GM12878 (cell line): Measurements from ENCODE around the gene CDH8.

Experiments used
- CTCF ChIP-seq, 3 experiments: IDR thresholded peaks in 2 of 3; conservative IDR thresholded peaks in 1 of 3; 2 replicates each; pipeline ENCODE4 v1.5.1; 2011; ENCODE audit warnings: low read depth in 3 of 3, low read length in 3 of 3, mild to moderate bottlenecking in 3 of 3, control low read depth in 2 of 3, moderate library complexity in 2 of 3, inconsistent platforms in 1 of 3, mixed read lengths in 1 of 3; ENCODE audit not compliant: control insufficient read depth in 2 of 3, insufficient read depth in 1 of 3; ENCODE audit errors: extremely low read depth in 1 of 3
- FOXK2 ChIP-seq: fragments of 450-650 bp; IDR thresholded peaks from 2 replicates; pipeline ENCODE4 v1.6.1; 2017; ENCODE audit warnings: mild to moderate bottlenecking, moderate library complexity
- MTA3 ChIP-seq: IDR thresholded peaks from 2 replicates; pipeline ENCODE4 v1.6.1; 2012; ENCODE audit warnings: low read length, inconsistent platforms, borderline replicate concordance
- NR2C2 ChIP-seq: IDR thresholded peaks from 2 replicates; pipeline ENCODE4 v1.6.1; 2011; ENCODE audit warnings: borderline replicate concordance, low read depth; ENCODE audit not compliant: control insufficient read depth, insufficient read length
- POLR2AphosphoS5 ChIP-seq: IDR thresholded peaks from 2 replicates; pipeline ENCODE4 v1.6.1; 2011; ENCODE audit warnings: mild to moderate bottlenecking, low read length, inconsistent platforms
- RCOR1 ChIP-seq: conservative IDR thresholded peaks from 2 replicates; pipeline ENCODE4 v1.6.1; 2012; ENCODE audit warnings: low read depth, low read length, improper control_type of control experiment
- SIN3A ChIP-seq: IDR thresholded peaks from 2 replicates; pipeline ENCODE4 v1.6.1; 2012; ENCODE audit warnings: low read depth, low read length, improper control_type of control experiment

- no peak for TF ChIP-seq RCOR1
- TF ChIP-seq MTA3, result no peak
- no peak for TF ChIP-seq FOXK2
- no peak for TF ChIP-seq POLR2AphosphoS5
- no peak for TF ChIP-seq SIN3A
- TF ChIP-seq CTCF (IDR thresholded peaks at IDR 0.05 in 2 of 3, conservative IDR thresholded peaks at IDR 0.05 in 1 of 3; ENCODE audit: control insufficient read depth in 2 of 3, extremely low read depth in 1 of 3, insufficient read depth in 1 of 3, low read depth in 3 of 3, low read length in 3 of 3), result no peak
- no peak for TF ChIP-seq NR2C2
These were observed 109.5 kb downstream of the CDH8 start for GRCh38 chr16:61926766-61927165.
